ENCODE results near the gene GLB1L. TPM values are rescaled to one million over a fixed set of nuclear protein-coding genes. Genes with fewer than 3 reads are reported as not detected.
A peak's percentile ranks its signal among the peaks of the same experiment; 100 is the strongest.

The GLB1L gene
- total RNA-seq, 1 experiment from 2014 or later, result 4.9 TPM

DNA sequence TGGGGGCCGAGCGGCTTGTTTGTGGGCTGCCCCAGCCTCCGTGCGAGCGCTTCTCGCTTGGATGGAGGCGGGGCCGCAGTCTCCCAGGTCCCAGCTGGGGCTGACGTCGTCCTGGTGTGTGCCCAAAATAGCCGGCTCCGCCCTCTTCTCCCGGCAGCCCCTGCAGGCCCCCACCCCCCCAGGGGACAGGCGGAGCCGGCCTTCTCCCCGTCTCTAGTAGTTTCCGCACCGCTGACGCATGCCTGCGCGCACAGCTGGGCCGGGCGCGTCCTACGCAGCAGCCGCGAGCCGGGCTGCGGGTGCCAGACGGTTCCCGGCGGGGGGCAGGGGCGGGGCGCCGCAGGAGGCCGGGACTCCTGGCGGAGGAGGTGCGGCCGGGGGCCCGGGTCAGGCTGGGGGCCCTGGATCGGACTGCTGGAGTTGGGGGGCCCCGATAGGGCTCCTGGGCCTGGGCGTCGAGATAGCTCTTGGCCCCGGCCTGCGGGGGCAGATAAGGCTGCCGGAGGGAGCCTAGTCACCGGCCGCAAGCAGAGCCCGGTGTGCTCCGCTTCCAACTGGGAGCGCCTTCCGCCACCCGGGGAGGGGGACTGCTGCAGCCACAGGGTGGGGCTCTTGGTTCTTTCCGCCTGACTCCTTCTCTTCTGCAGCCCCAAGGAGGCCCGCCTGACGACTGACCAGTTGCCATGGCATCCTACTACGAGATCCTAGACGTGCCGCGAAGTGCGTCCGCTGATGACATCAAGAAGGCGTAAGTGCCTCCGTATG is 34.1 kb upstream of the GLB1L start, which contains the start of gene DNAJB2:
Gene DNAJB2, plus strand, starts transcription at position 216 of the 765 bp plus-strand sequence. Its CDS starts 468 bp downstream, at position 684.
- peak within 1 kb of the TSS; percentile 86 for H3K4me3 Mint-ChIP-seq (ENCODE audit: unreplicated experiment)
- peaks cover 37% of the 10 kb centered on the region for H3K4me1 Mint-ChIP-seq (ENCODE audit: insufficient read depth, unreplicated experiment)
- peaks cover 31% of the 10 kb centered on the region for H3K36me3 Mint-ChIP-seq (ENCODE audit: insufficient read depth, unreplicated experiment)
- TF ChIP-seq CTCF (IDR thresholded peaks at IDR 0.05; ENCODE audit: unreplicated experiment), result no peak
- POLR2A ChIA-PET, result interaction anchor here (0.5 to 10.0 kb wide), 23 partner anchors 10 to 423 kb away, joined by 3 to 263 read pairs (median 4); partner anchors contain the start of genes ABCB6, ANKZF1, ATG9A and CHPF
- no TSS peak for BruUV-seq (replicated peaks)
- DNase-seq (ENCODE audit: unreplicated experiment), result peak; percentile 97
- CTCF ChIA-PET, result interaction anchor here (0.6 to 18.2 kb wide), 11 partner anchors 7 to 359 kb away, joined by 3 to 445 read pairs (median 4); partner anchors contain the start of genes CNPPD1, GLB1L and STK16
- no peaks in the 10 kb centered on the region for H3K9me3 Mint-ChIP-seq (ENCODE audit: unreplicated experiment)
- H3K27me3 Mint-ChIP-seq (ENCODE audit: insufficient read depth, unreplicated experiment), result no peaks in the 10 kb centered on the region
- H3K27ac Mint-ChIP-seq (ENCODE audit: low read depth, unreplicated experiment), result peak within 1 kb of the TSS; percentile 86
- intact Hi-C loops (cut with micrococcal nuclease), result loop anchor here (1.0 to 5.0 kb wide), 6 partner anchors 10 to 102 kb away; partner anchors contain the start of genes ANKZF1, ATG9A, CNPPD1 and RETREG2

- Mint-ChIP-seq H3K27me3 (ENCODE audit: insufficient read depth, unreplicated experiment) (no peaks in the 10 kb centered on the region), H3K4me3 (ENCODE audit: unreplicated experiment) (peak overlapping the region; percentile 86), H3K9me3 (ENCODE audit: unreplicated experiment) (no peaks in the 10 kb centered on the region), H3K27ac (ENCODE audit: low read depth, unreplicated experiment) (peak overlapping the region; percentile 86), H3K36me3 (ENCODE audit: insufficient read depth, unreplicated experiment) (peaks cover 31% of the 10 kb centered on the region), H3K4me1 (ENCODE audit: insufficient read depth, unreplicated experiment) (peaks cover 43% of the 10 kb centered on the region)
- TSS peak; percentile 55 for BruUV-seq (replicated peaks)
- DNase-seq (ENCODE audit: unreplicated experiment), result no peak
- no peak for TF ChIP-seq CTCF (IDR thresholded peaks at IDR 0.05; ENCODE audit: unreplicated experiment)
- intact Hi-C loops (cut with micrococcal nuclease), result loop anchor here (1.0 to 5.0 kb wide), 6 partner anchors 11 to 101 kb away; partner anchors contain the start of genes ANKZF1, ATG9A, CNPPD1 and RETREG2
- ChIA-PET CTCF (interaction anchor here (0.6 to 18.2 kb wide), 20 partner anchors 8 to 358 kb away, joined by 3 to 445 read pairs (median 6); partner anchors contain the start of genes CNPPD1, GLB1L, STK16 and TUBA4A), POLR2A (interaction anchor here (0.5 to 10.0 kb wide), 24 partner anchors 9 to 423 kb away, joined by 3 to 263 read pairs (median 4); partner anchors contain the start of genes ABCB6, ANKZF1, ATG9A and CHPF)
These were observed 33.5 kb upstream of the GLB1L start for GRCh38 chr2:219278655-219279150.

- no TSS peak for BruUV-seq (replicated peaks)
- no peaks in the 10 kb centered on the region for H3K27me3 Mint-ChIP-seq (ENCODE audit: insufficient read depth, unreplicated experiment)
- peak overlapping the region; percentile 86 for H3K27ac Mint-ChIP-seq (ENCODE audit: low read depth, unreplicated experiment)
- peaks cover 46% of the 10 kb centered on the region for H3K4me1 Mint-ChIP-seq (ENCODE audit: insufficient read depth, unreplicated experiment)
- DNase-seq (ENCODE audit: unreplicated experiment), result peak; percentile 81
- peaks cover 24% of the 10 kb centered on the region for H3K36me3 Mint-ChIP-seq (ENCODE audit: insufficient read depth, unreplicated experiment)
- peak overlapping the region; percentile 29 for H3K4me3 Mint-ChIP-seq (ENCODE audit: unreplicated experiment)
- peak; percentile 89 for TF ChIP-seq CTCF (IDR thresholded peaks at IDR 0.05; ENCODE audit: unreplicated experiment)
- ChIA-PET CTCF (interaction anchor here (0.5 to 18.2 kb wide), 33 partner anchors 9 to 358 kb away, joined by 3 to 445 read pairs (median 4); partner anchors contain the start of genes ABCB6, CNPPD1, GLB1L and NHEJ1), POLR2A (interaction anchor here (0.5 to 10.0 kb wide), 16 partner anchors 9 to 416 kb away, joined by 3 to 263 read pairs (median 6); partner anchors contain the start of genes ABCB6, ANKZF1, ATG9A and CHPF)
- intact Hi-C loops (cut with micrococcal nuclease), result loop anchor here (2.0 to 5.0 kb wide), 3 partner anchors 17 to 101 kb away; partner anchors contain the start of genes ANKZF1, ATG9A, CNPPD1 and RETREG2
- no peaks in the 10 kb centered on the region for H3K9me3 Mint-ChIP-seq (ENCODE audit: unreplicated experiment)
These were observed 32.7 kb upstream of the GLB1L start for GRCh38 chr2:219277703-219278654.

All from MCF 10A (cell line).